ENCODE results near the gene CCR2. TPM values are rescaled to one million over a fixed set of nuclear protein-coding genes. Genes with fewer than 3 reads are reported as not detected.

CCR2 gene
- 1 to 10 TPM in 2 of 4 donors, under 1 TPM in 1, not detected in 1; 0.87 to 1.4 (median 1.3) TPM for polyA plus RNA-seq
- long read RNA-seq, donor 1: 0 reads
- long read RNA-seq, donor 2: 0 reads
- long read RNA-seq, donor 3: 0 reads
- long read RNA-seq, donor 4: 0 reads
- long read RNA-seq, donor 5: 0 reads
- long read RNA-seq, donor 6, partial matches to known transcripts: 0 of 1 reads
- long read RNA-seq, donor 6, other reads (novel, unspliced or antisense): 0 of 1 reads
- long read RNA-seq, donor 7: 0 reads
- long read RNA-seq, donor 8: 0 reads
- long read RNA-seq, donor 9: 0 reads
- long read RNA-seq, donor 10: 0 reads

GRCh38 chr3:46353647-46354410 lies at the start of gene CCR2:
Gene CCR2 (plus strand): TSS chr3:46354111. CDS start chr3:46357528, 3,417 bp downstream.
- DNase-seq: no peak
- 56 to 65% (median 63%) methylated on average over 7 of the region's 7 CpGs for WGBS, 3 donors
- no peak for FAIRE-seq
- Histone ChIP-seq H3K4me3 (ENCODE audit: low read depth in 1 of 3, low read length in 3 of 3) (no peak within 1 kb of the TSS), H3K4me1 (ENCODE audit: control insufficient read depth in 3 of 3, insufficient read depth in 2 of 3, low read depth in 1 of 3, low read length in 2 of 3) (no peaks in the 10 kb centered on the region), H3K27ac (ENCODE audit: low read depth in 1 of 3, low read length in 2 of 3) (peak within 1 kb of the TSS in 1 of 3 donors; percentile 72), H3K36me3 (ENCODE audit: control insufficient read depth in 3 of 3, insufficient read depth in 2 of 3, low read depth in 1 of 3, low read length in 3 of 3) (no peaks in the 10 kb centered on the region), H3K9me3 (ENCODE audit: control insufficient read depth in 2 of 2, insufficient read depth in 1 of 2, low read depth in 1 of 2, low read length in 1 of 2) (no peaks in the 10 kb centered on the region), H3K27me3 (ENCODE audit: control insufficient read depth in 3 of 3, insufficient read depth in 3 of 3, low read length in 3 of 3) (peaks cover 0 to 16% (median 3%) of the 10 kb centered on the region in 3 donors)

- Histone ChIP-seq H3K27me3 (ENCODE audit: control insufficient read depth in 3 of 3, insufficient read depth in 3 of 3, low read length in 3 of 3) (no peaks in the 10 kb centered on the region), H3K36me3 (ENCODE audit: control insufficient read depth in 3 of 3, insufficient read depth in 2 of 3, low read depth in 1 of 3, low read length in 3 of 3) (no peaks in the 10 kb centered on the region), H3K27ac (ENCODE audit: low read depth in 1 of 3, low read length in 2 of 3) (no peak overlapping the region), H3K9me3 (ENCODE audit: control insufficient read depth in 2 of 2, insufficient read depth in 1 of 2, low read depth in 1 of 2, low read length in 1 of 2) (no peaks in the 10 kb centered on the region), H3K4me3 (ENCODE audit: low read depth in 1 of 3, low read length in 3 of 3) (no peak overlapping the region), H3K4me1 (ENCODE audit: control insufficient read depth in 3 of 3, insufficient read depth in 2 of 3, low read depth in 1 of 3, low read length in 2 of 3) (no peaks in the 10 kb centered on the region)
- 80 to 92% (median 81%) methylated on average over 3 of the region's 3 CpGs for WGBS, 3 donors
- DNase-seq: no peak
- no peak for FAIRE-seq
These were observed 49.2 kb upstream of the CCR2 start for GRCh38 chr3:46304739-46305138.

GRCh38 chr3:46312991-46313390 lies 40.9 kb upstream of the CCR2 start:
- Histone ChIP-seq H3K4me3 (ENCODE audit: low read depth in 1 of 3, low read length in 3 of 3) (no peak overlapping the region), H3K4me1 (ENCODE audit: control insufficient read depth in 3 of 3, insufficient read depth in 2 of 3, low read depth in 1 of 3, low read length in 2 of 3) (no peaks in the 10 kb centered on the region), H3K36me3 (ENCODE audit: control insufficient read depth in 3 of 3, insufficient read depth in 2 of 3, low read depth in 1 of 3, low read length in 3 of 3) (no peaks in the 10 kb centered on the region), H3K9me3 (ENCODE audit: control insufficient read depth in 2 of 2, insufficient read depth in 1 of 2, low read depth in 1 of 2, low read length in 1 of 2) (peaks cover 0 to 8% of the 10 kb centered on the region in 2 donors), H3K27me3 (ENCODE audit: control insufficient read depth in 3 of 3, insufficient read depth in 3 of 3, low read length in 3 of 3) (peaks cover 0 to 4% (median 0%) of the 10 kb centered on the region in 3 donors), H3K27ac (ENCODE audit: low read depth in 1 of 3, low read length in 2 of 3) (no peak overlapping the region)
- DNase-seq (peak; percentile 19 to 29), FAIRE-seq (no peak)
- 63 to 73% (median 72%) methylated on average over 1 of the region's 1 CpG for WGBS, 3 donors

- Histone ChIP-seq H3K27me3 (ENCODE audit: control insufficient read depth in 3 of 3, insufficient read depth in 3 of 3, low read length in 3 of 3) (peaks cover 0 to 4% (median 0%) of the 10 kb centered on the region in 3 donors), H3K27ac (ENCODE audit: low read depth in 1 of 3, low read length in 2 of 3) (no peak overlapping the region), H3K4me3 (ENCODE audit: low read depth in 1 of 3, low read length in 3 of 3) (no peak overlapping the region), H3K9me3 (ENCODE audit: control insufficient read depth in 2 of 2, insufficient read depth in 1 of 2, low read depth in 1 of 2, low read length in 1 of 2) (peaks cover 0 to 8% of the 10 kb centered on the region in 2 donors), H3K36me3 (ENCODE audit: control insufficient read depth in 3 of 3, insufficient read depth in 2 of 3, low read depth in 1 of 3, low read length in 3 of 3) (no peaks in the 10 kb centered on the region), H3K4me1 (ENCODE audit: control insufficient read depth in 3 of 3, insufficient read depth in 2 of 3, low read depth in 1 of 3, low read length in 2 of 3) (no peaks in the 10 kb centered on the region)
- FAIRE-seq (no peak), DNase-seq (no peak)
These were observed 39.4 kb upstream of the CCR2 start for GRCh38 chr3:46314517-46314916.

- FAIRE-seq: no peak
- H3K4me1 ChIP-seq (ENCODE audit: control insufficient read depth in 3 of 3, insufficient read depth in 2 of 3, low read depth in 1 of 3, low read length in 2 of 3): no peaks in the 10 kb centered on the region
- H3K27me3 ChIP-seq (ENCODE audit: control insufficient read depth in 3 of 3, insufficient read depth in 3 of 3, low read length in 3 of 3): no peaks in the 10 kb centered on the region
- H3K4me3 ChIP-seq (ENCODE audit: low read depth in 1 of 3, low read length in 3 of 3): no peak overlapping the region
- H3K36me3 ChIP-seq (ENCODE audit: control insufficient read depth in 3 of 3, insufficient read depth in 2 of 3, low read depth in 1 of 3, low read length in 3 of 3): no peaks in the 10 kb centered on the region
- peaks cover 0 to 8% of the 10 kb centered on the region in 2 donors for H3K9me3 ChIP-seq (ENCODE audit: control insufficient read depth in 2 of 2, insufficient read depth in 1 of 2, low read depth in 1 of 2, low read length in 1 of 2)
- no peak overlapping the region for H3K27ac ChIP-seq (ENCODE audit: low read depth in 1 of 3, low read length in 2 of 3)
- DNase-seq: no peak
These were observed 37.7 kb upstream of the CCR2 start for GRCh38 chr3:46316206-46316605.

GRCh38 chr3:46318207-46318927 lies 35.5 kb upstream of the CCR2 start:
- WGBS, 3 donors: 83 to 89% (median 89%) methylated on average over 3 of the region's 3 CpGs
- H3K27me3 ChIP-seq (ENCODE audit: control insufficient read depth in 3 of 3, insufficient read depth in 3 of 3, low read length in 3 of 3): peaks cover 0 to 3% (median 0%) of the 10 kb centered on the region in 3 donors
- no peaks in the 10 kb centered on the region for H3K4me1 ChIP-seq (ENCODE audit: control insufficient read depth in 3 of 3, insufficient read depth in 2 of 3, low read depth in 1 of 3, low read length in 2 of 3)
- H3K4me3 ChIP-seq (ENCODE audit: low read depth in 1 of 3, low read length in 3 of 3): no peak overlapping the region
- FAIRE-seq: no peak
- no peak for DNase-seq
- no peaks in the 10 kb centered on the region for H3K36me3 ChIP-seq (ENCODE audit: control insufficient read depth in 3 of 3, insufficient read depth in 2 of 3, low read depth in 1 of 3, low read length in 3 of 3)
- no peak overlapping the region for H3K27ac ChIP-seq (ENCODE audit: low read depth in 1 of 3, low read length in 2 of 3)
- peaks cover 0 to 3% of the 10 kb centered on the region in 2 donors for H3K9me3 ChIP-seq (ENCODE audit: control insufficient read depth in 2 of 2, insufficient read depth in 1 of 2, low read depth in 1 of 2, low read length in 1 of 2)

- FAIRE-seq (no peak), DNase-seq (no peak)
- WGBS, 3 donors: 74 to 83% (median 76%) methylated on average over 1 of the region's 1 CpG
- peaks cover 0 to 3% (median 0%) of the 10 kb centered on the region in 3 donors for H3K27me3 ChIP-seq (ENCODE audit: control insufficient read depth in 3 of 3, insufficient read depth in 3 of 3, low read length in 3 of 3)
- no peaks in the 10 kb centered on the region for H3K36me3 ChIP-seq (ENCODE audit: control insufficient read depth in 3 of 3, insufficient read depth in 2 of 3, low read depth in 1 of 3, low read length in 3 of 3)
- peaks cover 0 to 3% of the 10 kb centered on the region in 2 donors for H3K9me3 ChIP-seq (ENCODE audit: control insufficient read depth in 2 of 2, insufficient read depth in 1 of 2, low read depth in 1 of 2, low read length in 1 of 2)
- H3K27ac ChIP-seq (ENCODE audit: low read depth in 1 of 3, low read length in 2 of 3): no peak overlapping the region
- H3K4me1 ChIP-seq (ENCODE audit: control insufficient read depth in 3 of 3, insufficient read depth in 2 of 3, low read depth in 1 of 3, low read length in 2 of 3): no peaks in the 10 kb centered on the region
- H3K4me3 ChIP-seq (ENCODE audit: low read depth in 1 of 3, low read length in 3 of 3): no peak overlapping the region
These were observed 32.3 kb upstream of the CCR2 start for GRCh38 chr3:46321461-46322104.

GRCh38 chr3:46324036-46324435 lies 29.9 kb upstream of the CCR2 start:
- no peaks in the 10 kb centered on the region for H3K4me1 ChIP-seq (ENCODE audit: control insufficient read depth in 3 of 3, insufficient read depth in 2 of 3, low read depth in 1 of 3, low read length in 2 of 3)
- H3K36me3 ChIP-seq (ENCODE audit: control insufficient read depth in 3 of 3, insufficient read depth in 2 of 3, low read depth in 1 of 3, low read length in 3 of 3): no peaks in the 10 kb centered on the region
- H3K27me3 ChIP-seq (ENCODE audit: control insufficient read depth in 3 of 3, insufficient read depth in 3 of 3, low read length in 3 of 3): peaks cover 0 to 3% (median 0%) of the 10 kb centered on the region in 3 donors
- DNase-seq (no peak), FAIRE-seq (no peak)
- H3K9me3 ChIP-seq (ENCODE audit: control insufficient read depth in 2 of 2, insufficient read depth in 1 of 2, low read depth in 1 of 2, low read length in 1 of 2): peaks cover 0 to 7% of the 10 kb centered on the region in 2 donors
- 34 to 65% (median 44%) methylated on average over 2 of the region's 2 CpGs for WGBS, 3 donors
- H3K4me3 ChIP-seq (ENCODE audit: low read depth in 1 of 3, low read length in 3 of 3): no peak overlapping the region
- H3K27ac ChIP-seq (ENCODE audit: low read depth in 1 of 3, low read length in 2 of 3): no peak overlapping the region
